Neural progenitor cell (in vitro differentiated cells): Measurements from ENCODE around the gene TTC9.

Source experiments
- CTCF ChIP-seq: fragments of 200-600 bp; sonication (generic); IDR thresholded peaks from 2 replicates; pipeline ENCODE4 v1.5.1; 2017; ENCODE audit warnings: antibody characterized with exemption, mild to moderate bottlenecking
- EZH2 ChIP-seq: fragments of 200-600 bp; sonication (generic); IDR thresholded peaks from 2 replicates; pipeline ENCODE4 v1.6.1; 2017; ENCODE audit warnings: antibody characterized with exemption, mild to moderate bottlenecking, moderate library complexity

DNA sequence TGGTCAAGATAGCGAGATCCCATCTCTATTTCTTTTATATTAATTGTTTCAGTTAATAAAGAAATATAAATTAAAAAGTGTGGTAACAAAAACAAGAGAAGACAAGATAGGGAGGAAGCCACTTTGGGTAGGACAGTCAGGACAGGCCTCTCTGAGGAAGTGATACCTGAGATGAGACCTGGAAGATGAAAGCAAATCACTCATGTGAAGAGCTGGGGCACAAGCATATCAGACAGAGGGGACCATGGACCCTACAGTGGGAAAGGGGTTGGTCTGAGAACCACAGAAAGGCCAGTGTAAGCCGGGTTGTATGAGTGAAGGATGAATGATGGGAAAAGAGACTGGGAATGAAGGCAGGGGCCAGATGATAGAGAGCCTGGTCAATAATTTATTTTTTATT, 39.5 kb upstream of the TTC9 start:
- no peak for TF ChIP-seq CTCF
- no peak for TF ChIP-seq EZH2
